Caco-2 (cell line): ENCODE results near the gene GABRG3. TPM values are rescaled to one million over a fixed set of nuclear protein-coding genes. Genes with fewer than 3 reads are reported as not detected.

Experiments used
- BruUV-seq: library from RNA; stranded (reverse); fragments of 400-500 nt; replicated peaks from 2 replicates; lab custom pipeline; 2021; lab: Mats Ljungman, UMichigan
- CTCF ChIA-PET: fragments of 300-600 bp; sonication (Branson Sonifier 250); formaldehyde crosslinking; loops from one replicate; lab custom pipeline; 2022; ENCODE audit warnings: antibody characterized with exemption; lab: Charles Lee
- POLR2A ChIA-PET: fragments of 300-600 bp; sonication (Branson Sonifier 250); formaldehyde crosslinking; loops from one replicate; lab custom pipeline; 2022; ENCODE audit warnings: antibody characterized with exemption; lab: Charles Lee
- DNase-seq, 2 experiments: peaks; one replicate each; pipeline versions ENCODE4 v3.0.0 to v3.0.0-alpha.2; 2020 to 2022
- H3K27me3 ChIP-seq: replicated peaks from 2 replicates; pipeline ENCODE4 v1.6.0; 2011; ENCODE audit warnings: low read length; ENCODE audit not compliant: control insufficient read depth, insufficient read depth
- H3K36me3 ChIP-seq: 2 replicates; pipeline ENCODE4 v1.5.1; 2011; ENCODE audit warnings: low read length; ENCODE audit not compliant: control insufficient read depth, insufficient read depth
- H3K4me1 ChIP-seq: fragments of 250-450 bp; sonication (Bioruptor Pico); 2 replicates; pipeline ENCODE4 v1.5.1; 2020; ENCODE audit warnings: mild to moderate bottlenecking
- H3K4me3 ChIP-seq: 2 replicates; pipeline ENCODE4 v1.5.1; 2011; ENCODE audit warnings: low read depth, mild to moderate bottlenecking, control low read depth, low read length
- H3K9me3 ChIP-seq: fragments of 250-450 bp; sonication (Bioruptor Pico); 2 replicates; pipeline ENCODE4 v1.5.1; 2020; ENCODE audit warnings: mild to moderate bottlenecking, moderate library complexity
- H3K27ac Mint-ChIP-seq: one replicate; pipeline ENCODE4 v1.8.0; 2022; ENCODE audit warnings: mixed read lengths; ENCODE audit not compliant: unreplicated experiment
- H3K27me3 Mint-ChIP-seq: one replicate; pipeline ENCODE4 v1.8.0; 2022; ENCODE audit warnings: mixed read lengths; ENCODE audit not compliant: insufficient read depth, unreplicated experiment
- H3K36me3 Mint-ChIP-seq: one replicate; pipeline ENCODE4 v1.8.0; 2022; ENCODE audit warnings: mild to moderate bottlenecking, mixed read lengths; ENCODE audit not compliant: insufficient read depth, unreplicated experiment
- H3K4me1 Mint-ChIP-seq: one replicate; pipeline ENCODE4 v1.8.0; 2022; ENCODE audit warnings: low read depth, mixed read lengths; ENCODE audit not compliant: unreplicated experiment
- H3K4me3 Mint-ChIP-seq: one replicate; pipeline ENCODE4 v1.8.0; 2022; ENCODE audit warnings: mild to moderate bottlenecking, moderate library complexity, mixed read lengths; ENCODE audit not compliant: unreplicated experiment
- H3K9me3 Mint-ChIP-seq: one replicate; pipeline ENCODE4 v1.8.0; 2022; ENCODE audit warnings: mixed read lengths; ENCODE audit not compliant: unreplicated experiment
- intact Hi-C: fragments of 100-400 bp; cut with micrococcal nuclease; formaldehyde crosslinking; loops from one replicate; pipeline ENCODE4 v1.10.0; 2022; ENCODE audit not compliant: unreplicated experiment
- total RNA-seq: library from RNA; stranded (reverse); gene quantifications from 2 replicates; pipeline ENCODE4 v1.2.3, GENCODE V29; 2022
- TF ChIP-seq, protein P1 (sequence below), 2 experiments: fragments of 200-600 bp in 1 of 2; IDR thresholded peaks; 1 replicate in 1 of 2; 2 replicates in 1 of 2; pipeline versions ENCODE4 v1.5.1 to v1.8.0; 2011 to 2022; ENCODE audit warnings: antibody characterized with exemption in 1 of 2, control low read depth in 1 of 2, inconsistent platforms in 1 of 2, low read depth in 1 of 2, low read length in 1 of 2, mild to moderate bottlenecking in 1 of 2, moderate library complexity in 1 of 2; ENCODE audit not compliant: insufficient read depth in 1 of 2, severe bottlenecking in 1 of 2, unreplicated experiment in 1 of 2

The GABRG3 gene
- total RNA-seq, 1 experiment from 2014 or later, result not detected

DNA sequence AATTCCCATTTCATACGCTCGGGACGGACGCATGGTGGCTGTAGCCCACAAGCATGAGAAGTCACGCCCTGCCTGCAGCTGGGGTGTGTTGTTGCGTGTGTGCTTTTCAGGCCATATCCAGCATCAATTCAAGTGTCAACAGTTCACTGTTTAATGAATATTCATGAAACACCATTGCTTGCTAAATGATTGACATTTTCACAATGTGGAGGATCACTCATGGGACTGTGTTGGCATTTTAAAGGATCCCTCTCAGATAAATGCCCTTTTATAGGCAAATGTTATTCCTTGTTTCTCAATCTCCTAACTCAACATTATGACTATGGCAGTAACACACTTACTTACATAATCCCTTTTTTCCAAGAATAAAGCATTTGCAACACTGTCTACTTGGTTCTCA, 511.3 kb downstream of the GABRG3 start:
- H3K4me3 ChIP-seq, result no peak overlapping the region
- no peak for DNase-seq
- H3K36me3 Mint-ChIP-seq, result no peaks in the 10 kb centered on the region
- no peaks in the 10 kb centered on the region for H3K27me3 ChIP-seq
- ChIA-PET CTCF (no interaction called here), POLR2A (no interaction called here)
- intact Hi-C loops, result no loop called here
- no TSS peak for BruUV-seq
- TF ChIP-seq, protein P1, sequence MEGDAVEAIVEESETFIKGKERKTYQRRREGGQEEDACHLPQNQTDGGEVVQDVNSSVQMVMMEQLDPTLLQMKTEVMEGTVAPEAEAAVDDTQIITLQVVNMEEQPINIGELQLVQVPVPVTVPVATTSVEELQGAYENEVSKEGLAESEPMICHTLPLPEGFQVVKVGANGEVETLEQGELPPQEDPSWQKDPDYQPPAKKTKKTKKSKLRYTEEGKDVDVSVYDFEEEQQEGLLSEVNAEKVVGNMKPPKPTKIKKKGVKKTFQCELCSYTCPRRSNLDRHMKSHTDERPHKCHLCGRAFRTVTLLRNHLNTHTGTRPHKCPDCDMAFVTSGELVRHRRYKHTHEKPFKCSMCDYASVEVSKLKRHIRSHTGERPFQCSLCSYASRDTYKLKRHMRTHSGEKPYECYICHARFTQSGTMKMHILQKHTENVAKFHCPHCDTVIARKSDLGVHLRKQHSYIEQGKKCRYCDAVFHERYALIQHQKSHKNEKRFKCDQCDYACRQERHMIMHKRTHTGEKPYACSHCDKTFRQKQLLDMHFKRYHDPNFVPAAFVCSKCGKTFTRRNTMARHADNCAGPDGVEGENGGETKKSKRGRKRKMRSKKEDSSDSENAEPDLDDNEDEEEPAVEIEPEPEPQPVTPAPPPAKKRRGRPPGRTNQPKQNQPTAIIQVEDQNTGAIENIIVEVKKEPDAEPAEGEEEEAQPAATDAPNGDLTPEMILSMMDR (IDR thresholded peaks at IDR 0.05; ENCODE audit: insufficient read depth in 1 of 2, low read depth in 1 of 2, low read length in 1 of 2, severe bottlenecking in 1 of 2, unreplicated experiment in 1 of 2), result no peak
- 0 out of 2 replicates have a peak, but pooled peaks cover 2% of the 10 kb centered on the region for H3K9me3 ChIP-seq
- no peaks in the 10 kb centered on the region for H3K36me3 ChIP-seq
- no peaks in the 10 kb centered on the region for H3K4me1 Mint-ChIP-seq
- H3K27me3 Mint-ChIP-seq, result no peaks in the 10 kb centered on the region
- no peak overlapping the region for H3K27ac Mint-ChIP-seq
- H3K4me1 ChIP-seq, result no peaks in the 10 kb centered on the region
- peaks cover 17% of the 10 kb centered on the region for H3K9me3 Mint-ChIP-seq
- no peak overlapping the region for H3K4me3 Mint-ChIP-seq

DNA sequence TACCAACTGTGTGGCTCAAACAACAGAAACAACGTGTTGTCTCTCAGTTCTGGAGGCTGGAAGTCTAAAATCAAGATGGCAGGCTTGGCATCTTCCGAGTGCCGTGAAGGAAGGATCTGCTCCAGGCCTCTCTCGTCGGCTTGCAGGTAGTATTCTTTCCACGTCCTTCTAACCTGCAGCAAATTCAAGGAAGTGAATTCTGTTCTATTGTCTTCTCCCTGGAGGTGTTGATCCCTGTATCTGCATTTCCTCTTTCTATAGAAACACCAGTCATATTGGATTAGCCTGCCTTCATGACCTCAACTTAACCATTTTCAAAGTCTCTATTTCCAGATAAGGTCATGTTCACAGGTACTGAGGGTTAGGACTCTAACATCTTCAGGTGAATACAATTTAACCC, 512.1 kb downstream of the GABRG3 start:
- H3K36me3 ChIP-seq, result no peaks in the 10 kb centered on the region
- TF ChIP-seq, protein P1 (IDR thresholded peaks at IDR 0.05; ENCODE audit: insufficient read depth in 1 of 2, low read depth in 1 of 2, low read length in 1 of 2, severe bottlenecking in 1 of 2, unreplicated experiment in 1 of 2), result no peak
- 0 out of 2 replicates have a peak, but pooled peaks cover 2% of the 10 kb centered on the region for H3K9me3 ChIP-seq
- no peak for DNase-seq
- CTCF ChIA-PET, result no interaction called here
- no TSS peak for BruUV-seq
- Mint-ChIP-seq H3K27ac (no peak overlapping the region), H3K4me1 (no peaks in the 10 kb centered on the region), H3K4me3 (no peak overlapping the region), H3K27me3 (no peaks in the 10 kb centered on the region), H3K9me3 (peaks cover 17% of the 10 kb centered on the region), H3K36me3 (no peaks in the 10 kb centered on the region)
- intact Hi-C loops, result no loop called here
- H3K27me3 ChIP-seq, result no peaks in the 10 kb centered on the region
- no peaks in the 10 kb centered on the region for H3K4me1 ChIP-seq
- POLR2A ChIA-PET, result no interaction called here
- no peak overlapping the region for H3K4me3 ChIP-seq

DNA sequence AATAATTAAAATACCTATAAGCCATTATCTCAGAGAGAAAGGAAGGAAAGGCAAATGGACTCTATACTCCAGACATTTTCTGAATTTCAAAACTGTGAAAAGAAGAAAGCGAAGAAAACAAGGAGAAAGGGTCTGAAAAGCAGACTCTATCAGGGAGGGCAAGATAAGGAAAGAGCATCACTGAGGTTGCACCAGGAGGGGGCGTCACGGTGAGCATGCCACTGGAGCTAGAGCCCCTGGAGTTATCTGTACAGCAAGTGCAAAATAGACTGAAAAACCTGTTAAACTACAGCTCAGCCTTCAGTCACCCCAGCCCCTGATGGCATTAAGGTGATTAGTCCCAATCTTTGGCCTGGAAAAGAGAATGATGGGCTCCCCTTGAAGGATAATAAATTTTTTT, 514.3 kb downstream of the GABRG3 start:
- TF ChIP-seq, protein P1 (IDR thresholded peaks at IDR 0.05; ENCODE audit: insufficient read depth in 1 of 2, low read depth in 1 of 2, low read length in 1 of 2, severe bottlenecking in 1 of 2, unreplicated experiment in 1 of 2), result no peak
- H3K27me3 ChIP-seq, result no peaks in the 10 kb centered on the region
- Mint-ChIP-seq H3K9me3 (peaks cover 10% of the 10 kb centered on the region), H3K27ac (no peak overlapping the region), H3K4me3 (no peak overlapping the region), H3K36me3 (no peaks in the 10 kb centered on the region), H3K4me1 (no peaks in the 10 kb centered on the region), H3K27me3 (no peaks in the 10 kb centered on the region)
- intact Hi-C loops, result no loop called here
- POLR2A ChIA-PET, result no interaction called here
- CTCF ChIA-PET, result no interaction called here
- no peaks in the 10 kb centered on the region for H3K4me1 ChIP-seq
- H3K36me3 ChIP-seq, result no peaks in the 10 kb centered on the region
- no peak for DNase-seq
- H3K4me3 ChIP-seq, result no peak overlapping the region
- H3K9me3 ChIP-seq, result 0 out of 2 replicates have a peak, but pooled peaks cover 2% of the 10 kb centered on the region
- BruUV-seq, result no TSS peak
